Aorta (tissue), 5 donors: ENCODE measurements around the gene SHC2. TPM values are rescaled to one million over a fixed set of nuclear protein-coding genes. Genes with fewer than 3 reads are reported as not detected.
A peak's percentile ranks its signal among the peaks of the same experiment; 100 is the strongest.

ENCODE experiments used
- ATAC-seq: fragments of 200-7000 bp; cut with Tn5 transposase; one replicate; pipeline ENCODE4 v1.9.1; 2022; ENCODE audit warnings: moderate library complexity; ENCODE audit not compliant: low FRiP score
- DNase-seq, 2 donors: peaks; one replicate each; pipeline ENCODE4 v3.0.0-alpha.2; 2020
- H3K27ac ChIP-seq, 2 donors: one replicate each; pipeline ENCODE4 v1.5.1; 2013; ENCODE audit warnings: low read length in 2 of 2, mild to moderate bottlenecking in 2 of 2, moderate library complexity in 2 of 2, control low read depth in 1 of 2, inconsistent platforms in 1 of 2, low read depth in 1 of 2
- H3K27me3 ChIP-seq, 2 donors: one replicate each; pipeline ENCODE4 v1.6.1; 2013; ENCODE audit warnings: control low read depth in 1 of 2, low read length in 1 of 2, mild to moderate bottlenecking in 1 of 2, moderate library complexity in 1 of 2; ENCODE audit not compliant: insufficient read depth in 2 of 2, control insufficient read depth in 1 of 2
- H3K36me3 ChIP-seq, 2 donors: one replicate each; pipeline ENCODE4 v1.6.1; 2013; ENCODE audit warnings: control low read depth in 1 of 2, low read length in 1 of 2, mild to moderate bottlenecking in 1 of 2; ENCODE audit not compliant: insufficient read depth in 2 of 2, control insufficient read depth in 1 of 2
- H3K4me1 ChIP-seq, 2 donors: one replicate each; pipeline ENCODE4 v1.6.1; 2013; ENCODE audit warnings: low read length in 2 of 2, control low read depth in 1 of 2, mild to moderate bottlenecking in 1 of 2, moderate library complexity in 1 of 2; ENCODE audit not compliant: insufficient read depth in 2 of 2, control insufficient read depth in 1 of 2
- H3K4me3 ChIP-seq, 2 donors: one replicate each; pipeline ENCODE4 v1.5.1; 2013; ENCODE audit warnings: low read length in 2 of 2, control low read depth in 1 of 2, mild to moderate bottlenecking in 1 of 2
- H3K9me3 ChIP-seq: one replicate; pipeline ENCODE4 v1.6.1; 2013; ENCODE audit warnings: mild to moderate bottlenecking, low read length; ENCODE audit not compliant: control insufficient read depth
- WGBS, 2 donors: extraction: QIAGEN DNeasy Blood & Tissue Kit; methylation state at CpG; one replicate each; pipeline ENCODE4 v1.1.7; 2013; 5-methylcytosine and 5-hydroxymethylcytosine counted together
- intact Hi-C, 2 donors: fragments of 100-400 bp; cut with DNase I; formaldehyde crosslinking; loops; one replicate each; pipeline versions ENCODE4 v1.14.2 to v1.15.0; 2022
- polyA plus RNA-seq, 2 donors: library from polyadenylated mRNA; stranded (reverse); fragments of 200-250 nt; gene quantifications; one replicate each; pipeline ENCODE4 v1.2.3, GENCODE V29; 2013
- total RNA-seq, 2 donors: library from RNA; stranded (reverse); fragmentation: NEBNext Ultra II Directional; extraction: Animal tissue kit (Norgen Biotek cat#: 25700); gene quantifications; one replicate each; pipeline ENCODE4 v1.2.1, GENCODE V29; 2021
- donor health status: healthy with polysubstance abuse.
- donor health status: Bipolar disorder and iron deficiency.
- donor health status: DM: no; HTN: no; CAD: no.
- donor health status: DM: no; HTN: no; CAD: no.
- donor health status: DM: yes; HTN: yes; CAD: no.

Gene SHC2
- total and polyA plus RNA-seq, 4 donors: 7.3 to 31.4 (median 10.3) TPM

GRCh38 chr19:402786-403185, 58.0 kb downstream of the SHC2 start:
- H3K27me3 ChIP-seq: no peaks in the 10 kb centered on the region
- H3K36me3 ChIP-seq: no peaks in the 10 kb centered on the region
- no peak overlapping the region for H3K4me3 ChIP-seq
- ATAC-seq: no peak
- H3K9me3 ChIP-seq: no peaks in the 10 kb centered on the region
- no peaks in the 10 kb centered on the region for H3K4me1 ChIP-seq
- no peak for DNase-seq
- 91 to 92% methylated on average over 11 of the region's 11 CpGs for WGBS, 2 donors
- H3K27ac ChIP-seq: no peak overlapping the region
- intact Hi-C loops: no loop called here

- no peaks in the 10 kb centered on the region for H3K36me3 ChIP-seq
- peak; percentile 3 to 66 for DNase-seq
- H3K9me3 ChIP-seq: no peaks in the 10 kb centered on the region
- intact Hi-C loops: no loop called here
- no peak overlapping the region for H3K4me3 ChIP-seq
- 36 to 38% methylated on average over 38 of the region's 38 CpGs for WGBS, 2 donors
- no peaks in the 10 kb centered on the region for H3K4me1 ChIP-seq
- H3K27ac ChIP-seq: no peak overlapping the region
- H3K27me3 ChIP-seq: no peaks in the 10 kb centered on the region
- no peak for ATAC-seq
Measured at GRCh38 chr19:401866-402511, 58.8 kb downstream of the SHC2 start.

GRCh38 chr19:400976-401865, 59.6 kb downstream of the SHC2 start:
- Histone ChIP-seq H3K36me3 (no peaks in the 10 kb centered on the region), H3K4me1 (no peaks in the 10 kb centered on the region), H3K4me3 (no peak overlapping the region), H3K27ac (no peak overlapping the region), H3K9me3 (no peaks in the 10 kb centered on the region), H3K27me3 (no peaks in the 10 kb centered on the region)
- intact Hi-C loops: no loop called here
- ATAC-seq: peak; percentile 48
- DNase-seq: peak; percentile 32 to 68
- 80 to 83% methylated on average over 43 of the region's 43 CpGs for WGBS, 2 donors

- Histone ChIP-seq H3K36me3 (no peaks in the 10 kb centered on the region), H3K27me3 (no peaks in the 10 kb centered on the region), H3K4me3 (no peak overlapping the region), H3K4me1 (no peaks in the 10 kb centered on the region), H3K27ac (no peak overlapping the region), H3K9me3 (no peaks in the 10 kb centered on the region)
- intact Hi-C loops: no loop called here
- 84 to 87% methylated on average over 7 to 9 of the region's 9 CpGs for WGBS, 2 donors
- DNase-seq: peak; percentile 25 to 63
- ATAC-seq: no peak
Measured at GRCh38 chr19:399370-399769, 61.5 kb downstream of the SHC2 start.

- DNase-seq (peak; percentile 27 to 61), ATAC-seq (no peak)
- intact Hi-C loops: no loop called here
- Histone ChIP-seq H3K4me3 (no peak overlapping the region), H3K4me1 (no peaks in the 10 kb centered on the region), H3K36me3 (no peaks in the 10 kb centered on the region), H3K27me3 (no peaks in the 10 kb centered on the region), H3K9me3 (no peaks in the 10 kb centered on the region), H3K27ac (no peak overlapping the region)
- WGBS, 2 donors: 83 to 84% methylated on average over 17 of the region's 17 CpGs
Measured at GRCh38 chr19:398719-399118, 62.1 kb downstream of the SHC2 start.

- Histone ChIP-seq H3K27ac (no peak overlapping the region), H3K36me3 (no peaks in the 10 kb centered on the region), H3K4me3 (no peak overlapping the region), H3K9me3 (no peaks in the 10 kb centered on the region), H3K27me3 (no peaks in the 10 kb centered on the region), H3K4me1 (no peaks in the 10 kb centered on the region)
- DNase-seq (peak in 1 of 2 donors; percentile 73), ATAC-seq (no peak)
- intact Hi-C loops: no loop called here
- WGBS, 2 donors: 89 to 92% methylated on average over 31 of the region's 31 CpGs
Measured at GRCh38 chr19:397941-398706, 62.7 kb downstream of the SHC2 start.

- Histone ChIP-seq H3K4me1 (no peaks in the 10 kb centered on the region), H3K36me3 (no peaks in the 10 kb centered on the region), H3K27ac (no peak overlapping the region), H3K9me3 (no peaks in the 10 kb centered on the region), H3K27me3 (no peaks in the 10 kb centered on the region), H3K4me3 (no peak overlapping the region)
- ATAC-seq: no peak
- WGBS, 2 donors: 72 to 78% methylated on average over 18 of the region's 18 CpGs
- intact Hi-C loops: no loop called here
- DNase-seq: peak in 1 of 2 donors; percentile 16
Measured at GRCh38 chr19:397321-397720, 63.5 kb downstream of the SHC2 start.

GRCh38 chr19:395467-395866, 65.4 kb downstream of the SHC2 start:
- Histone ChIP-seq H3K36me3 (no peaks in the 10 kb centered on the region), H3K4me1 (no peaks in the 10 kb centered on the region), H3K9me3 (no peaks in the 10 kb centered on the region), H3K27me3 (no peaks in the 10 kb centered on the region), H3K27ac (no peak overlapping the region), H3K4me3 (no peak overlapping the region)
- WGBS, 2 donors: 90 to 91% methylated on average over 5 of the region's 5 CpGs
- no peak for ATAC-seq
- intact Hi-C loops: no loop called here
- no peak for DNase-seq
